HTERT RPE-1 (cell line): ENCODE results near the gene CDH26.

Experiments
- in situ Hi-C: fragments of 300-500 bp; cut with MboI; formaldehyde crosslinking; loops from 4 replicates; pipeline ENCODE4 v1.14.3; 2020; ENCODE audit warnings: low sequenced_read_pairs

CDH26 gene

GRCh38 chr20:60057866-60058807 is 99.9 kb downstream of the CDH26 start:
- in situ Hi-C loops, result no loop called here

GRCh38 chr20:60058879-60059278 is 100.7 kb downstream of the CDH26 start:
- in situ Hi-C loops, result no loop called here

- in situ Hi-C loops, result no loop called here
These were observed 101.9 kb downstream of the CDH26 start for GRCh38 chr20:60060006-60060557.

GRCh38 chr20:60060593-60060992 is 102.4 kb downstream of the CDH26 start:
- in situ Hi-C loops, result no loop called here

GRCh38 chr20:60062431-60063047 is 104.3 kb downstream of the CDH26 start:
- in situ Hi-C loops, result no loop called here

- in situ Hi-C loops, result no loop called here
These were observed 104.8 kb downstream of the CDH26 start for GRCh38 chr20:60063048-60063451.

GRCh38 chr20:60063739-60064380 is 105.6 kb downstream of the CDH26 start:
- in situ Hi-C loops, result no loop called here
